ENCODE measurements around the gene SLC12A1.

DNA sequence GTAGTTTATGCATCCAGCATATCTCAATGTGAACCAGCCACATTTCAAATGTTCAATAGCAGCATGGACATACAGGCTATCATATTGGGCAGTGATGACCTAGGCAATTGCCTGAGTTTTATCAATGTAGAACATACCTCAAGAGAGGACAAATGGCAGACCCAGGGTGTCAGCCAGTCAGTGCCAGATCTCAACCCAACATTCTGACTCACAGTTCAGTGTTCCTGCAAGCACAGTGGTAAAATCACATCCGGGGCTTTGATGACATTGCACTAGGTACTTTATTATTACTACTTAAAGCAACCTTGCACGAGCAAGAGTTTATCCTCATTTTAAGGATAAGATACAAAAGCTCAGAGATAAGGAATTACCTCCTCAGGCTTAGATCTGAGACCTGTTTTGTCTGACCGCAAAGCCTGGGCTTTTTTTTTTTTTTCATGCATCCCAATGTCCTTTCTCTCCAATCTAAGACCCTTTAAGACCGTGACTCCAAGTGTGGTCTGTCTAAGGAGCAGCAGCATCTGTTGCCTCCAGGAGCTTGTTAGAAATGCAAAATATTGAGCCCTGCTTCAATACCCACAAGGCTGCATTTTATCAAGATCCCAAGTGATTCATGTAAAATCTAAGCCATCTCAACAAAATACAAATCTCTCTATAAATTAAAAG is 60.1 kb downstream of the SLC12A1 start:
- no peak for TF ChIP-seq EZH2 (IDR thresholded peaks at IDR 0.05; ENCODE audit: low read depth, unreplicated experiment)
- TF ChIP-seq, protein P1, sequence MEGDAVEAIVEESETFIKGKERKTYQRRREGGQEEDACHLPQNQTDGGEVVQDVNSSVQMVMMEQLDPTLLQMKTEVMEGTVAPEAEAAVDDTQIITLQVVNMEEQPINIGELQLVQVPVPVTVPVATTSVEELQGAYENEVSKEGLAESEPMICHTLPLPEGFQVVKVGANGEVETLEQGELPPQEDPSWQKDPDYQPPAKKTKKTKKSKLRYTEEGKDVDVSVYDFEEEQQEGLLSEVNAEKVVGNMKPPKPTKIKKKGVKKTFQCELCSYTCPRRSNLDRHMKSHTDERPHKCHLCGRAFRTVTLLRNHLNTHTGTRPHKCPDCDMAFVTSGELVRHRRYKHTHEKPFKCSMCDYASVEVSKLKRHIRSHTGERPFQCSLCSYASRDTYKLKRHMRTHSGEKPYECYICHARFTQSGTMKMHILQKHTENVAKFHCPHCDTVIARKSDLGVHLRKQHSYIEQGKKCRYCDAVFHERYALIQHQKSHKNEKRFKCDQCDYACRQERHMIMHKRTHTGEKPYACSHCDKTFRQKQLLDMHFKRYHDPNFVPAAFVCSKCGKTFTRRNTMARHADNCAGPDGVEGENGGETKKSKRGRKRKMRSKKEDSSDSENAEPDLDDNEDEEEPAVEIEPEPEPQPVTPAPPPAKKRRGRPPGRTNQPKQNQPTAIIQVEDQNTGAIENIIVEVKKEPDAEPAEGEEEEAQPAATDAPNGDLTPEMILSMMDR (conservative IDR thresholded peaks at IDR 0.05; ENCODE audit: low read depth in 2 of 2), result no peak

Measured in GM23338 (cell line).